Common myeloid progenitor, CD34-positive (primary cell): Measurements from ENCODE around the gene PIGV.

ENCODE experiments used
- CTCF ChIA-PET: fragments of 350-600 bp; sonication (Branson Sonifier 250); formaldehyde crosslinking; loops from one replicate; lab custom pipeline; 2021; ENCODE audit warnings: antibody characterized with exemption; lab: Charles Lee
- POLR2A ChIA-PET: fragments of 350-600 bp; sonication (Branson Sonifier 250); formaldehyde crosslinking; loops from one replicate; lab custom pipeline; 2021; ENCODE audit warnings: antibody characterized with exemption; lab: Charles Lee
- DNase-seq, 3 donors: peaks; one replicate each; pipeline versions ENCODE4 v3.0.0 to v3.0.0-alpha.2; 2013
- H3K27ac ChIP-seq, 2 experiments: 1 replicate in 1 of 2; 2 replicates in 1 of 2; pipeline ENCODE4 v1.7.0; 2013; ENCODE audit warnings: inconsistent platforms in 2 of 2, low read length in 2 of 2, mild to moderate bottlenecking in 2 of 2, low read depth in 1 of 2, moderate library complexity in 1 of 2; ENCODE audit not compliant: severe bottlenecking in 2 of 2, insufficient read depth in 1 of 2, poor library complexity in 1 of 2
- H3K27me3 ChIP-seq, 5 experiments: replicated peaks in 2 of 5; 1 replicate in 3 of 5; 2 replicates in 2 of 5; pipeline versions ENCODE4 v1.6.1 to v1.7.0; 2013; ENCODE audit warnings: low read length in 4 of 5, mild to moderate bottlenecking in 2 of 5, moderate library complexity in 2 of 5, inconsistent platforms in 1 of 5; ENCODE audit not compliant: insufficient read depth in 5 of 5, control insufficient read depth in 4 of 5
- H3K36me3 ChIP-seq, 4 experiments: 1 replicate in 2 of 4; 2 replicates in 2 of 4; pipeline versions ENCODE4 v1.6.1 to v1.7.0; 2013; ENCODE audit warnings: low read length in 3 of 4, control low read depth in 1 of 4, mild to moderate bottlenecking in 1 of 4; ENCODE audit not compliant: control insufficient read depth in 4 of 4, insufficient read depth in 4 of 4
- H3K4me1 ChIP-seq, 4 experiments: 1 replicate in 3 of 4; 2 replicates in 1 of 4; pipeline versions ENCODE4 v1.6.1 to v1.7.1; 2013; ENCODE audit warnings: low read length in 3 of 4, mild to moderate bottlenecking in 3 of 4, control low read depth in 1 of 4, inconsistent platforms in 1 of 4, moderate library complexity in 1 of 4; ENCODE audit not compliant: control insufficient read depth in 4 of 4, insufficient read depth in 4 of 4; ENCODE audit errors: control extremely low read depth in 1 of 4
- H3K4me3 ChIP-seq, 7 experiments: 1 replicate in 4 of 7; 2 replicates in 3 of 7; pipeline versions ENCODE4 v1.5.1 to v1.7.0; 2013; ENCODE audit warnings: mild to moderate bottlenecking in 7 of 7, low read length in 6 of 7, moderate library complexity in 6 of 7, inconsistent platforms in 2 of 7, low read depth in 2 of 7, control low read depth in 1 of 7; ENCODE audit not compliant: insufficient read depth in 4 of 7, control insufficient read depth in 1 of 7; ENCODE audit errors: extremely low read depth in 1 of 7
- H3K9me3 ChIP-seq, 5 experiments: 1 replicate in 4 of 5; 2 replicates in 1 of 5; pipeline versions ENCODE4 v1.6.1 to v1.7.1; 2013; ENCODE audit warnings: low read length in 4 of 5, mild to moderate bottlenecking in 2 of 5, inconsistent platforms in 1 of 5, low read depth in 1 of 5, moderate library complexity in 1 of 5; ENCODE audit not compliant: control insufficient read depth in 4 of 5, insufficient read depth in 2 of 5; ENCODE audit errors: control extremely low read depth in 1 of 5
- WGBS: methylation state at CpG from one replicate; pipeline ENCODE4 v1.1.5; 2013; ENCODE audit not compliant: insufficient coverage; 5-methylcytosine and 5-hydroxymethylcytosine counted together

PIGV gene

DNA sequence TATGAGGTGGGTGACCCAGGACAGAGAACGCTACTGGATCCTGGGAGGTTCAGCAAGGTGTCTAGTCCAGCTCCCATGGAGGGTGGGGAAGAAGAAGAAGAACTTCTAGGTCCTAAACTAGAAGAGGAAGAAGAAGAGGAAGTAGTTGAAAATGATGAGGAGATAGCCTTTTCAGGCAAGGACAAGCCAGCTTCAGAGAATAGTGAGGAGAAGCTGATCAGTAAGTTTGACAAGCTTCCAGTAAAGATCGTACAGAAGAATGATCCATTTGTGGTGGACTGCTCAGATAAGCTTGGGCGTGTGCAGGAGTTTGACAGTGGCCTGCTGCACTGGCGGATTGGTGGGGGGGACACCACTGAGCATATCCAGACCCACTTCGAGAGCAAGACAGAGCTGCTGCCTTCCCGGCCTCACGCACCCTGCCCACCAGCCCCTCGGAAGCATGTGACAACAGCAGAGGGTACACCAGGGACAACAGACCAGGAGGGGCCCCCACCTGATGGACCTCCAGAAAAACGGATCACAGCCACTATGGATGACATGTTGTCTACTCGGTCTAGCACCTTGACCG lies 8.6 kb upstream of the PIGV start:
- 88% methylated on average over 11 of the region's 11 CpGs for WGBS
- peaks cover 18 to 84% (median 64%) of the 10 kb centered on the region in 4 experiments for H3K36me3 ChIP-seq
- H3K27ac ChIP-seq: no peak overlapping the region
- H3K4me1 ChIP-seq: peaks cover 10 to 30% (median 24%) of the 10 kb centered on the region in 4 experiments
- POLR2A ChIA-PET: interaction anchor here (1.3 kb wide), 1 partner anchor 8 kb away, joined by 5 read pairs; the partner anchor contains the start of gene PIGV
- H3K9me3 ChIP-seq: no peaks in the 10 kb centered on the region
- DNase-seq: no peak
- H3K27me3 ChIP-seq: no peaks in the 10 kb centered on the region
- no peak overlapping the region for H3K4me3 ChIP-seq
- CTCF ChIA-PET: interaction anchor here (0.8 to 3.5 kb wide), 12 partner anchors 9 to 180 kb away, joined by 3 to 18 read pairs (median 4); partner anchors contain the start of gene PIGV

DNA sequence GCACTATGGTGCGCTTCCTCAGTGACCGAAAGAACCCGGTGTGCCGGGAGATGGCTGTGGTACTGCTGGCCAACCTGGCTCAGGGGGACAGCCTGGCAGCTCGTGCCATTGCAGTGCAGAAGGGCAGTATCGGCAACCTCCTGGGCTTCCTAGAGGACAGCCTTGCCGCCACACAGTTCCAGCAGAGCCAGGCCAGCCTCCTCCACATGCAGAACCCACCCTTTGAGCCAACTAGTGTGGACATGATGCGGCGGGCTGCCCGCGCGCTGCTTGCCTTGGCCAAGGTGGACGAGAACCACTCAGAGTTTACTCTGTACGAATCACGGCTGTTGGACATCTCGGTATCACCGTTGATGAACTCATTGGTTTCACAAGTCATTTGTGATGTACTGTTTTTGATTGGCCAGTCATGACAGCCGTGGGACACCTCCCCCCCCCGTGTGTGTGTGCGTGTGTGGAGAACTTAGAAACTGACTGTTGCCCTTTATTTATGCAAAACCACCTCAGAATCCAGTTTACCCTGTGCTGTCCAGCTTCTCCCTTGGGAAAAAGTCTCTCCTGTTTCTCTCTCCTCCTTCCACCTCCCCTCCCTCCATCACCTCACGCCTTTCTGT lies 7.3 kb upstream of the PIGV start:
- no peaks in the 10 kb centered on the region for H3K9me3 ChIP-seq
- CTCF ChIA-PET: interaction anchor here (0.9 to 3.4 kb wide), 4 partner anchors 9 to 82 kb away, joined by 3 to 14 read pairs (median 4); no protein-coding TSS in a partner anchor
- peak in 1 of 3 donors; percentile 19 for DNase-seq
- peaks cover 22 to 43% (median 36%) of the 10 kb centered on the region in 4 experiments for H3K4me1 ChIP-seq
- H3K36me3 ChIP-seq: peaks cover 10 to 74% (median 52%) of the 10 kb centered on the region in 4 experiments
- H3K27ac ChIP-seq: no peak overlapping the region
- no peak overlapping the region for H3K4me3 ChIP-seq
- WGBS: 96% methylated on average over 18 of the region's 21 CpGs
- POLR2A ChIA-PET: no interaction called here
- no peaks in the 10 kb centered on the region for H3K27me3 ChIP-seq

DNA sequence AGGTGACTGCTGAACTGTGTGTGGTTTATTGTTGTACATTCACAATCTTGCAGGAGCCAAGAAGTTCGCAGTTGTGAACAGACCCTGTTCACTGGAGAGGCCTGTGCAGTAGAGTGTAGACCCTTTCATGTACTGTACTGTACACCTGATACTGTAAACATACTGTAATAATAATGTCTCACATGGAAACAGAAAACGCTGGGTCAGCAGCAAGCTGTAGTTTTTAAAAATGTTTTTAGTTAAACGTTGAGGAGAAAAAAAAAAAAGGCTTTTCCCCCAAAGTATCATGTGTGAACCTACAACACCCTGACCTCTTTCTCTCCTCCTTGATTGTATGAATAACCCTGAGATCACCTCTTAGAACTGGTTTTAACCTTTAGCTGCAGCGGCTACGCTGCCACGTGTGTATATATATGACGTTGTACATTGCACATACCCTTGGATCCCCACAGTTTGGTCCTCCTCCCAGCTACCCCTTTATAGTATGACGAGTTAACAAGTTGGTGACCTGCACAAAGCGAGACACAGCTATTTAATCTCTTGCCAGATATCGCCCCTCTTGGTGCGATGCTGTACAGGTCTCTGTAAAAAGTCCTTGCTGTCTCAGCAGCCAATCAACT lies 6.4 kb upstream of the PIGV start:
- ChIA-PET CTCF (interaction anchor here (0.7 to 3.4 kb wide), 6 partner anchors 9 to 179 kb away, joined by 3 to 14 read pairs (median 4); no protein-coding TSS in a partner anchor), POLR2A (no interaction called here)
- Histone ChIP-seq H3K4me3 (no peak overlapping the region), H3K36me3 (peaks cover 6 to 68% (median 48%) of the 10 kb centered on the region in 4 experiments), H3K27me3 (no peaks in the 10 kb centered on the region), H3K27ac (no peak overlapping the region), H3K9me3 (no peaks in the 10 kb centered on the region), H3K4me1 (peaks cover 29 to 52% (median 45%) of the 10 kb centered on the region in 4 experiments)
- DNase-seq: no peak
- WGBS: 96% methylated on average over 7 of the region's 11 CpGs

DNA sequence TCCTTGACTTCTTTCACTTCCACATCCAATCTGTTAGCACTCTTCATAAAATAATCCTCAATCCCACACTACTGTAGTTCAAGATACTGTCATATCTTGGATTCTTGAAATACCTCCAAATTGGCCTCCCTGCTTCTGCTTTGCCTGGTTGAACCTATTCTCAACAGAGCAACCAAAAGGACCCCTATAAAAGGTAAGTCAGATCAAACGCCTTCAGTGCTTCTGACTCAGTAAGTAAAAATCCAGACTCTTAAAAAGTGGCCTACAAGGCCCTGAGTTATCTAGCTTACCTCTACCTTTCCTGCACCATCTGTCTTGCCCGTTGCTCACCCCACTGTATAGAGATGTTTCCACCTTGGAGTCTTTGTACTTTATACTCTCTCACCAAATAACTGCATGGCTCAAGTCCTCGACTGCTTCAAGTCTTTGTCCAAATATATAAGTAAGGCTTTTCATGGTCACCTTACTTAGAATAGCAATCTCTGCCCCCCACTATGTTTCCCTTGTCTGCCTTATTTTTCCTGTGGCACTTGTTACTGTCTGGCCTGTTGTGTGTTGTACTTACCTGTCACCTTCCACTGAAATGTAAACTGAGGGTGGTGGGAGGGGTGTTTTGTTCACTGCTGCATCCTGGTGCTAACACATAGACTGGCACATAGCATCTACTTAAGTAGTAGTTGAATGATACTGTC lies 5.1 kb upstream of the PIGV start:
- 90% methylated on average over 3 of the region's 3 CpGs for WGBS
- Histone ChIP-seq H3K27ac (peak overlapping the region in 1 of 2 experiments; percentile 65), H3K36me3 (peaks cover 6 to 58% (median 43%) of the 10 kb centered on the region in 4 experiments), H3K9me3 (no peaks in the 10 kb centered on the region), H3K27me3 (no peaks in the 10 kb centered on the region), H3K4me3 (no peak overlapping the region), H3K4me1 (peaks cover 34 to 65% (median 57%) of the 10 kb centered on the region in 4 experiments)
- no peak for DNase-seq
- POLR2A ChIA-PET: no interaction called here
- CTCF ChIA-PET: interaction anchor here (3.4 to 9.5 kb wide), 2 partner anchors 11 to 180 kb away, joined by 14 to 186 read pairs; no protein-coding TSS in a partner anchor

DNA sequence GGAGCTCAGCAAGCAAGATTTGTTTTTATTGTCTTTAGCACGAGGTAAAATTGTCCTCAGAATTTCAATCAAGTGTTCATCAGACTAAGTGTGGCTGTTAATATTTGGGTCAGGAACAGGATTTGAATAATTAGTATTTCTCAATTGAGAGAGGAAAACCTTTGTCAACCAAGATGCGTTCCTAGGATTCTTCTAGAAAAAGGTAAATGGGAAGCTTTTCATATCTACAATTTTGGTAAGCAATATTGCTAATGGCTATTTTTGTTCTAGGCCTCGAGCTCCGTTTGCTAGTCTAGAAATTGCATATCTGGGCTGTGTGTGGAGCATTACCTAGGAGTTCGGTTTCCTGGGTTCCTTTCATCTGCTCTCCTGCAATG lies 4.1 kb upstream of the PIGV start:
- 100% methylated on average over 4 of the region's 5 CpGs for WGBS
- POLR2A ChIA-PET: interaction anchor here (0.6 kb wide), 1 partner anchor 278 kb away, joined by 5 read pairs; no protein-coding TSS in a partner anchor
- H3K27me3 ChIP-seq: no peaks in the 10 kb centered on the region
- CTCF ChIA-PET: interaction anchor here (0.9 to 9.5 kb wide), 4 partner anchors 12 to 181 kb away, joined by 3 to 186 read pairs (median 8); no protein-coding TSS in a partner anchor
- peak overlapping the region in 1 of 2 experiments; percentile 65 for H3K27ac ChIP-seq
- no peaks in the 10 kb centered on the region for H3K9me3 ChIP-seq
- H3K36me3 ChIP-seq: peaks cover 6 to 50% (median 35%) of the 10 kb centered on the region in 4 experiments
- DNase-seq: no peak
- H3K4me1 ChIP-seq: peaks cover 37 to 65% (median 57%) of the 10 kb centered on the region in 4 experiments
- H3K4me3 ChIP-seq: no peak overlapping the region

DNA sequence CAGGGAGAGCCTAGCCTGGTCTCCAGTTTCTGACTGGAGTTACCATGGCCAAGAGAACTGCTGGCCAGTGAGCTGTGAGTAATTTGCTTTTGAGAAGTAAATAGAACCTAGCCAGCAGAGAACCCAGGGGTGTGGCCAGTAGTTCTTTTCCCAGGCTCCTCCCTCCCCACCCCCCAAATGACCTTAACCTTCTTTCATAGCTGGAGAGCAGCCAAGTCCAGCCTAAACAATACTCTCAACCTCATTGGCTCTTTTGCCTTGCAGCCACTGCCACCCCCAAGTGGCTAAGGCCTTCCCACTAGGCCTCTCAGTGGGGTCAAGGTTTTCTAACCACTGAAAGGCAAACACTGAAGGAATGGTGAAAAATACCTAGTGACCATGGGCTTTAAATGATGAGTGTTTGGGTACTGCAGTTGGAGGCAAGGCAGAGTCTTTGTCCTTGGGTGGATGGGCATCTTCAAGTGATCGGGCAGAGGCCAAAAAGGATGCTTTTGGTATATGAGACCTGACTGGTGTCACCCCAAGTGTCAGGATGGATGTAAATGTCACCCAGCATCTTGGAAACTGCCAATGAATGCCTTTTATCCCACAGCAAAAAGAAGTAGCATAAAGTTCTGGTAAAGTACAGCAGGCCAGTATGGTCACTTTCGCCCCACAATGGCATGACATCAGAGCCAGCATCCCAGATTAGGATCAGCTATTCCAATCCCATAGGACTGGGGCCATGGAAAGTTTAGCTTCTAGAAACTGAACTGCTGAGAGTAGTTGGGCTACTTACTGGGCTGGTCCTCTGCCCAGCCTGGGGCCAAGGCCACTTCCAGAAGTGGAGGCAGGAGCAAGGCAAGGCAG lies 3.5 kb upstream of the PIGV start:
- peaks cover 41 to 66% (median 60%) of the 10 kb centered on the region in 4 experiments for H3K4me1 ChIP-seq
- H3K9me3 ChIP-seq: no peaks in the 10 kb centered on the region
- no peak overlapping the region for H3K4me3 ChIP-seq
- CTCF ChIA-PET: interaction anchor here (0.9 to 9.5 kb wide), 7 partner anchors 13 to 182 kb away, joined by 3 to 186 read pairs (median 7); no protein-coding TSS in a partner anchor
- peak overlapping the region in 1 of 2 experiments; percentile 96 for H3K27ac ChIP-seq
- DNase-seq: no peak
- WGBS: 100% methylated on average over 2 of the region's 2 CpGs
- peaks cover 6 to 43% (median 29%) of the 10 kb centered on the region in 4 experiments for H3K36me3 ChIP-seq
- POLR2A ChIA-PET: no interaction called here
- H3K27me3 ChIP-seq: no peaks in the 10 kb centered on the region
